Adrenal gland (tissue), 5 donors: Measurements from ENCODE around the gene TENT4A.

Experiments used
- CTCF ChIP-seq, 6 experiments: fragments of 450-650 bp in 4 of 6; fragments of 200-600 bp in 2 of 6; sonication (generic) in 1 of 6; IDR thresholded peaks; 1 replicate in 5 of 6; 2 replicates in 1 of 6; pipeline versions ENCODE4 v1.5.1 to v1.8.0; 2016 to 2021; ENCODE audit warnings: antibody characterized with exemption in 6 of 6, mild to moderate bottlenecking in 2 of 6, moderate library complexity in 1 of 6
- POLR2A ChIP-seq, 2 donors: fragments of 450-650 bp; IDR thresholded peaks; one replicate each; pipeline ENCODE4 v1.6.1; 2017; ENCODE audit warnings: antibody characterized with exemption in 2 of 2, mild to moderate bottlenecking in 2 of 2, moderate library complexity in 1 of 2
- donor health status: DM: no; HTN: no; CAD: no.

GRCh38 chr5:6713274-6714225, at the start of gene TENT4A:
- no peak for TF ChIP-seq CTCF (IDR thresholded peaks at IDR 0.05)
- TF ChIP-seq POLR2A (IDR thresholded peaks at IDR 0.05), result no peak
